Choroid plexus epithelial cell (primary cell): Measurements from ENCODE around the gene UNC5C.

Experiments
- DNase-seq: peaks from one replicate; pipeline ENCODE4 v3.0.0-alpha.2; 2010; ENCODE audit warnings: low read depth
- H3K4me3 ChIP-seq: 2 replicates; pipeline ENCODE4 v1.5.1; 2011; ENCODE audit warnings: low read depth, mild to moderate bottlenecking, control low read depth, low read length, moderate library complexity
- TF ChIP-seq, protein P1 (sequence below): conservative IDR thresholded peaks from 2 replicates; pipeline ENCODE4 v1.5.1; 2011; ENCODE audit warnings: low read depth, mild to moderate bottlenecking, control low read depth, inconsistent platforms, low read length, moderate library complexity

The UNC5C gene

DNA sequence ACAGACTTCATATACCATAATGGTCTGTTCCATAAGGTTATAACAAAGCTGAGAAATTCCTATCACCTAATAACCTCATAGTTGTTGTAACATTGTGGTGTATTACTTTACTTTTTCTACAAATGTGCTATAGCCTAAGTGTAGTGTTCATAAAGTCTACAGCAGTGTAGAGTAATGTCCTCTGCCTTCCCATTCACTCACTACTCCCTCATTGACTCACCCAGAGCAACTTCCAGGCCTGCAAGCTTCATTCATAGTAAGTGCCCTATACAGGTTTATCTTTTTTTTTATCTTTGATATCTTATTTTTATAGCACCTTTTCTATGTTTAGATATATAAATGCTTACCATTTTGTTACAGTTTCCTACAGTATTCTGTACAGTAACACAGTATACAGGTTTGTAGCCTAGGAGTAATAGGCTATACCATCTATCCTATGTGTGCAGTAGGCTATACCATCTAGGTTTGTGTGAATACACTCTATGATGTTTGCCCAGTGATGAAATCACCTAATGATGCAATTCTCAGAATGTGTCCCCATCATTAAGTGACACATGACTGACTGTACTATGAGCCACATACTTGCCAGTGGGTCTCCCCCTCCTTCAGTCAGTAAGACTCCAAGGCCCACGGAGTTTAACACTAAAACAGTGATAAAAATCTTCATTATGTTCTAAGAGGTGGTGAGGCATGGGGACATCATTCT lies 299.9 kb downstream of the UNC5C start:
- TF ChIP-seq, protein P1, sequence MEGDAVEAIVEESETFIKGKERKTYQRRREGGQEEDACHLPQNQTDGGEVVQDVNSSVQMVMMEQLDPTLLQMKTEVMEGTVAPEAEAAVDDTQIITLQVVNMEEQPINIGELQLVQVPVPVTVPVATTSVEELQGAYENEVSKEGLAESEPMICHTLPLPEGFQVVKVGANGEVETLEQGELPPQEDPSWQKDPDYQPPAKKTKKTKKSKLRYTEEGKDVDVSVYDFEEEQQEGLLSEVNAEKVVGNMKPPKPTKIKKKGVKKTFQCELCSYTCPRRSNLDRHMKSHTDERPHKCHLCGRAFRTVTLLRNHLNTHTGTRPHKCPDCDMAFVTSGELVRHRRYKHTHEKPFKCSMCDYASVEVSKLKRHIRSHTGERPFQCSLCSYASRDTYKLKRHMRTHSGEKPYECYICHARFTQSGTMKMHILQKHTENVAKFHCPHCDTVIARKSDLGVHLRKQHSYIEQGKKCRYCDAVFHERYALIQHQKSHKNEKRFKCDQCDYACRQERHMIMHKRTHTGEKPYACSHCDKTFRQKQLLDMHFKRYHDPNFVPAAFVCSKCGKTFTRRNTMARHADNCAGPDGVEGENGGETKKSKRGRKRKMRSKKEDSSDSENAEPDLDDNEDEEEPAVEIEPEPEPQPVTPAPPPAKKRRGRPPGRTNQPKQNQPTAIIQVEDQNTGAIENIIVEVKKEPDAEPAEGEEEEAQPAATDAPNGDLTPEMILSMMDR = no peak
- DNase-seq = no peak
- no peak overlapping the region for H3K4me3 ChIP-seq

DNA sequence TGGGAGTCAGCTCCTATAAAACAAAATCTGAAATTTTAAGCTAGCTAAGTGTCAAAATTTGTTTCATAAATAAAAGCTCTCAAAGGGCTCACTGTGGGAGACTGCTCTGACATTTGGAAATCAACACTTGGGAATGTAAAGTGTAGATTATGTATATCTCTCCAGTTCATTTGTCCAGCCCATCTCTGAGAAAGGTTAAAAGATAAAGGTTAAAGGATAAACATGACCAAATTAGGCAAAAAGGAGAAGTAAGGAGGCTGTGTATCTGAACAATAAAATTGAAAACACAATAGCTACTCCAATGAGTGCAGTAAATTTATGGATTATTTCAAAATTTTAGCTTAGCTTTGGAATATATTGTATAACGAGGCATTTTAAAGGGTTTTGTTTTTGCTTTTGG lies 304.9 kb downstream of the UNC5C start:
- no peak for DNase-seq
- no peak overlapping the region for H3K4me3 ChIP-seq
- TF ChIP-seq, protein P1 = no peak

DNA sequence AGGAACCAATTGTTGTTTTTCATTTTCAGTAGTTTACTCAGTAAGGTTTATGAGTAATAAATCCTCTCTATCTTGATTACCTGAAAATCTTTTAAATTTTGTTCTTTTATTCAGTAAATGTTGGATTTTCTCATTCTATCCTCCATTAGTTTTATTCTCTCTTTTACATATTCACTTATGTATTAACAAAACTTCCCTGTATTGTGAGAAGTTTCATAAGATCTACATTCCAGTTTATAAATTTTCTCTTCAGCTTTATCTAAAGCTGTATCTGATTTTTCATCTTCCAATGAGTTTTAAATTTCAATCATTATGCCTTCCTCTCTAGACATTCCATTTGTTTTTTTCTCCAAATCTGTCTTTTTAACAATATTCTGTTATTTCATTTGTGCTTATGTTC lies 310.2 kb downstream of the UNC5C start:
- TF ChIP-seq, protein P1 = no peak
- H3K4me3 ChIP-seq = no peak overlapping the region
- no peak for DNase-seq

DNA sequence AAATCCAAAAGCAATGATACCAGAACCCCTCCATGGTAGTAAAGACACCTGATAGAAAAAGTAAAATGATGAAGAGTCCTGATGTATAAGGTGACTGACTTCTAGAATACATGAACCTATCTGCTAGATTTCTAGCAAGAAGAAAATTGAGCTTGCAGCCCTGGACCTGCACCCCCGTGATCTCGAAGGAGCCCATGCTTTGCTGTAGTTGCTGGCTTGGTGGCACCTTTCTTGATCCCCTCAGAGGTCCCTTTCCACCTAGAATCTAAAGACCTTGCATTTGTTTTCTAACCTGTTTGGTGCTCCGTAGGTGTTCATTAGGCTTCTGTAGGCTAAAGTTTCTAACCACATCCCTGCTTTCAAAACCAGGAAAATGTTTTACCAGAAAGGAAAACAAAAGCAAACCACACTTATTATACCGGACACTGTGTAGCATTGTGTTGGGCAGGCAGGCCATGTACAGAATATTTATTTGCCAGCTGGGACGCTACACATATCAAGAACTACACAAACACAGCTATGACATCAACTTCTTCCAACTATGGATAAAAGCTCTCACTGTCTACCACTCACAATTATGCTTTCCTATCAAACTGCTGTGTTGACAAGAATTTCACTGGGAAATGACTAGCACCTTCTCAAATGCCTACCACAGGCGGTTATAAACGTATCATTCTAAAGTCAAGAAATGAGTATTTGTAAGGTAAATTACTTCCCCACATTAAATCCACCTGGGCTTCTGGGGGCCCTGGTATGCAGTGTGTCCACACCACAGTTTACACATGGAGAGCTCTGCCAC lies 316.2 kb downstream of the UNC5C start:
- no peak for DNase-seq
- TF ChIP-seq, protein P1 = no peak
- H3K4me3 ChIP-seq = no peak overlapping the region

DNA sequence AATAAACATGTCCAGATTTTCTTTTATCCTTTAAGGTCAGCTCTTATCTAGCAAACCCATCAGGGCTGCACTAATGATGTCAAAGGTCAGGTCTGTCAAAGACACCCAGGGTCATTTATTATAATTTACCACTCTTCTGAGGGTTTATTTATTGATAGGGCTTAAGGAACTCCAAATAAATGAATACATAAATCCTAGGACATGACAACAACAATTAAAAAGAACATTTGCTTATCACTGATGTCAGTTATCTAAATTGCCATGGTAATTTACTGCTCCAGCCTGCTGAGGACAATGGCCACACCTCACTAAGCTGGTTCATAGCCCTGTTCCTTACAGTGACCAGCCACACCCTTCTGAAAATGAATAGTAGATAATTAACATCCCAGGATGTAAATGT lies 317.1 kb downstream of the UNC5C start:
- DNase-seq = no peak
- TF ChIP-seq, protein P1 = no peak
- H3K4me3 ChIP-seq = no peak overlapping the region

DNA sequence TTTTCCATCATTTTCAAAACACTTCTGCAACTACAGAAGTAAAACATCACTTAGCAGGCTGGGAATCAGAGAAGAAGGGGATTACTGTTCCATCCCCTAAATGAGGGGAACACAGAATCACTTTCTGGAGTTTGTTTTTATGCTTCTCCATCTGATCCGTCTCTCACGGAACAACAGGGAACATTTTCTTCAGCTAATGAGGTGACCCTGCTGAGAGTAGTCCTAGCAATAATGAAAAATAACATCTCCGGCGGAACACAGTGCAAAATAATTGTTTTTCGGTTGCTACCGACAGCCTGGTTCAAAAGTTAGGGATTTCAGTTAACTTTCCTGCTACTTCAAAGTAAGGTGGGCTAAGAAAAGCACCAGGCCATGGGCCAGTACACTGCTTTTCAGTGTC lies 322.9 kb downstream of the UNC5C start:
- DNase-seq = peak; percentile 4
- TF ChIP-seq, protein P1 = no peak
- H3K4me3 ChIP-seq = no peak overlapping the region
